HL-60 (cell line): Measurements from ENCODE around the gene MYB.

Source experiments
- DNase-seq, 2 experiments: peaks; one replicate each; pipeline ENCODE4 v3.0.0-alpha.2; 2010 to 2020; ENCODE audit warnings: low read depth in 1 of 2, low spot score in 1 of 2
- H3K27ac ChIP-seq: fragments of 250-450 bp; sonication (Bioruptor Pico); replicated peaks from 2 replicates; pipeline ENCODE4 v1.5.1; 2020; ENCODE audit warnings: mild to moderate bottlenecking, moderate library complexity
- H3K27me3 ChIP-seq: fragments of 250-450 bp; sonication (Bioruptor Pico); 2 replicates; pipeline ENCODE4 v1.5.1; 2021; ENCODE audit warnings: mild to moderate bottlenecking, moderate library complexity; ENCODE audit not compliant: insufficient read depth, poor library complexity, severe bottlenecking
- H3K4me3 ChIP-seq: replicated peaks from 2 replicates; pipeline ENCODE4 v1.5.1; 2011; ENCODE audit warnings: mild to moderate bottlenecking, control low read depth, low read length; ENCODE audit not compliant: insufficient read depth
- GABPA ChIP-seq: IDR thresholded peaks from 2 replicates; pipeline ENCODE4 v1.6.1; 2012; ENCODE audit warnings: low read depth
- POLR2AphosphoS5 ChIP-seq: IDR thresholded peaks from 2 replicates; pipeline ENCODE4 v1.6.1; 2012; ENCODE audit warnings: low read depth
- SPI1 ChIP-seq: IDR thresholded peaks from 2 replicates; pipeline ENCODE4 v1.6.1; 2012; ENCODE audit warnings: low read depth, mild to moderate bottlenecking, borderline replicate concordance
- TF ChIP-seq, protein P1 (sequence below): IDR thresholded peaks from 2 replicates; pipeline ENCODE4 v1.6.1; 2012; ENCODE audit warnings: low read depth; ENCODE audit not compliant: insufficient replicate concordance
- TF ChIP-seq, protein P2 (sequence below): IDR thresholded peaks from one replicate; pipeline ENCODE4 v1.5.1; 2011; ENCODE audit warnings: low read length, control low read depth, inconsistent platforms; ENCODE audit not compliant: insufficient read depth

Gene MYB

DNA sequence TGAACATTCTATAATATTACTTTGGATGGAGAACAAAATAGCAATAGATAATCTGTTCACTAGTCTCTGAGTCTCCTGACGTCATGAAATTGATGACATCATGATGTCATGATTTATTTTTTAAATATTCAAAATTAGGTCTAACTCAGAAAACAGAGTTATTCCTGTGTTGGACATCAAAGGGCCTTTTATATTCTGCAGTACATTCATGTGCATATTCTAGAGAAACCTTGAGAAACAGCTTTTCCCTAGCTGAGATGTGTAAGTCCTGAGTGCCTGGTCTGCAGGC lies 53.3 kb downstream of the MYB start:
- no peak overlapping the region for H3K4me3 ChIP-seq
- no peaks in the 10 kb centered on the region for H3K27me3 ChIP-seq
- TF ChIP-seq, protein P1, sequence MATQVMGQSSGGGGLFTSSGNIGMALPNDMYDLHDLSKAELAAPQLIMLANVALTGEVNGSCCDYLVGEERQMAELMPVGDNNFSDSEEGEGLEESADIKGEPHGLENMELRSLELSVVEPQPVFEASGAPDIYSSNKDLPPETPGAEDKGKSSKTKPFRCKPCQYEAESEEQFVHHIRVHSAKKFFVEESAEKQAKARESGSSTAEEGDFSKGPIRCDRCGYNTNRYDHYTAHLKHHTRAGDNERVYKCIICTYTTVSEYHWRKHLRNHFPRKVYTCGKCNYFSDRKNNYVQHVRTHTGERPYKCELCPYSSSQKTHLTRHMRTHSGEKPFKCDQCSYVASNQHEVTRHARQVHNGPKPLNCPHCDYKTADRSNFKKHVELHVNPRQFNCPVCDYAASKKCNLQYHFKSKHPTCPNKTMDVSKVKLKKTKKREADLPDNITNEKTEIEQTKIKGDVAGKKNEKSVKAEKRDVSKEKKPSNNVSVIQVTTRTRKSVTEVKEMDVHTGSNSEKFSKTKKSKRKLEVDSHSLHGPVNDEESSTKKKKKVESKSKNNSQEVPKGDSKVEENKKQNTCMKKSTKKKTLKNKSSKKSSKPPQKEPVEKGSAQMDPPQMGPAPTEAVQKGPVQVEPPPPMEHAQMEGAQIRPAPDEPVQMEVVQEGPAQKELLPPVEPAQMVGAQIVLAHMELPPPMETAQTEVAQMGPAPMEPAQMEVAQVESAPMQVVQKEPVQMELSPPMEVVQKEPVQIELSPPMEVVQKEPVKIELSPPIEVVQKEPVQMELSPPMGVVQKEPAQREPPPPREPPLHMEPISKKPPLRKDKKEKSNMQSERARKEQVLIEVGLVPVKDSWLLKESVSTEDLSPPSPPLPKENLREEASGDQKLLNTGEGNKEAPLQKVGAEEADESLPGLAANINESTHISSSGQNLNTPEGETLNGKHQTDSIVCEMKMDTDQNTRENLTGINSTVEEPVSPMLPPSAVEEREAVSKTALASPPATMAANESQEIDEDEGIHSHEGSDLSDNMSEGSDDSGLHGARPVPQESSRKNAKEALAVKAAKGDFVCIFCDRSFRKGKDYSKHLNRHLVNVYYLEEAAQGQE, result no peak
- TF ChIP-seq SPI1 (no peak), POLR2AphosphoS5 (no peak), GABPA (no peak)
- TF ChIP-seq, protein P2, sequence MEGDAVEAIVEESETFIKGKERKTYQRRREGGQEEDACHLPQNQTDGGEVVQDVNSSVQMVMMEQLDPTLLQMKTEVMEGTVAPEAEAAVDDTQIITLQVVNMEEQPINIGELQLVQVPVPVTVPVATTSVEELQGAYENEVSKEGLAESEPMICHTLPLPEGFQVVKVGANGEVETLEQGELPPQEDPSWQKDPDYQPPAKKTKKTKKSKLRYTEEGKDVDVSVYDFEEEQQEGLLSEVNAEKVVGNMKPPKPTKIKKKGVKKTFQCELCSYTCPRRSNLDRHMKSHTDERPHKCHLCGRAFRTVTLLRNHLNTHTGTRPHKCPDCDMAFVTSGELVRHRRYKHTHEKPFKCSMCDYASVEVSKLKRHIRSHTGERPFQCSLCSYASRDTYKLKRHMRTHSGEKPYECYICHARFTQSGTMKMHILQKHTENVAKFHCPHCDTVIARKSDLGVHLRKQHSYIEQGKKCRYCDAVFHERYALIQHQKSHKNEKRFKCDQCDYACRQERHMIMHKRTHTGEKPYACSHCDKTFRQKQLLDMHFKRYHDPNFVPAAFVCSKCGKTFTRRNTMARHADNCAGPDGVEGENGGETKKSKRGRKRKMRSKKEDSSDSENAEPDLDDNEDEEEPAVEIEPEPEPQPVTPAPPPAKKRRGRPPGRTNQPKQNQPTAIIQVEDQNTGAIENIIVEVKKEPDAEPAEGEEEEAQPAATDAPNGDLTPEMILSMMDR, result no peak
- H3K27ac ChIP-seq, result no peak overlapping the region
- no peak for DNase-seq

DNA sequence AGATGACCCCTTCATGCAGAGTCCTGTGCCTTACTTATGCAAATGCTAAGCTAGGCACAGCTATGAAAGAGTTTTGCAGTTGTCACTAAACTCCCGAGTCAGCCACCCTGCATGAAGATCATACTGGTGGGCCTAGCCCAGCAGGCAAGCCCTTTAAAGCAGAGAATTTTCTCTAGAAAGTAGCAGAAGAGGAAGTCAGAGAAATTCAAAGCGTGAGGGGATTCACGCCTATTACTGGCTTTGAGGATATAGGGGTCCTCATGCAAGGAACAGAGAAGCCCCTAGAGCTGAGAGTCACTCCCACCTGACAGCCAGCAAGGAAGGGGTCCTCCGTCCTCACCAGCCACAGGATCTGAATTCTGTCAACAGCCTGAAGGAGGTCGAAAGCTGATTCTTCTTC lies 54.6 kb downstream of the MYB start:
- H3K4me3 ChIP-seq, result no peak overlapping the region
- TF ChIP-seq GABPA (no peak), SPI1 (peak; percentile 55; the same call in 1 of the 2 replicates)

DNA sequence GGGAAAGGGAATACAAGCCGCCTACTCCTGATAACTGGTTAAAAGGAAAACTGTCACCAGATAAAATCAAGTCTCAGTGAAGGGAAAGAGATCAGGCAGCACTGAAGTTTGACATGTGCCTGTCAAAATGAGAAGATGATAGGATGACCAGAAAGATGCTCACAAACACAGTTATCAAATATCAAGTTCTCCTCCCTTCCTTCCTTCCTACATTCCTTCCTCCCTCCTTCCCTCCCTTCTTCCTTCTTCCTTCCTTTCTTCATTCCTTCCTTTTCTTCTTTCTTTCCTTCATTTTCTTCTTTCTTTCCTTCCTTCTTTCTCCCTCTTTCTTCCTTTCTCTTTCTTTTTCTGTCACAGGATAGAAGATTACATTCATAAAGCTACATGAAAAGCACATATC lies 55.2 kb downstream of the MYB start:
- no peak overlapping the region for H3K4me3 ChIP-seq
- no peak overlapping the region for H3K27ac ChIP-seq
- DNase-seq, result no peak
- TF ChIP-seq, protein P2, result no peak
- TF ChIP-seq SPI1, result no peak
- TF ChIP-seq POLR2AphosphoS5, result no peak
- TF ChIP-seq, protein P1, result no peak
- TF ChIP-seq GABPA, result no peak
- no peaks in the 10 kb centered on the region for H3K27me3 ChIP-seq

More for the DNA sequence above, 54.6 kb downstream of the MYB start:
- Histone ChIP-seq H3K27ac (no peak overlapping the region), H3K27me3 (no peaks in the 10 kb centered on the region)
- no peak for DNase-seq

DNA sequence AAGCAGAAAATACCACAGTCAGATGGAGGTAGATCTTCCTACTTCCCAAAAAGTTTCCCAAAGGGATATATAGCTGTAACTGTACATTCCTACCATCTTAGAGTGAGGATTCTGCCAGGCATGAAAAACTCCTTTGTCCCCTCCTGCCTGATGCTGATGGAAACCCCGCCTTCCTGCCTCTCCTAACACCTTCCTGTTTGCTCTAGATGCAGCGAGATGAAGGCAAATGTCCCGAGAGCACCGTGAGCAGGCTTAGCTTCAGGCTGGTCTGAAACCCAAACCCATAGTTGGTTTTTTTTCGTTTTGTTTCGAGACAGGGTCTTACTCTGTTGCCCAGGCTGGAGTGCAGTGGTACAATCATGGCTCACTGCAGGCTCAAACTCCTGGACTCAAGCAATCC lies 55.6 kb downstream of the MYB start:
- DNase-seq, result no peak
- H3K4me3 ChIP-seq, result no peak overlapping the region
- no peaks in the 10 kb centered on the region for H3K27me3 ChIP-seq
- TF ChIP-seq POLR2AphosphoS5 (no peak), SPI1 (no peak), GABPA (no peak)
- TF ChIP-seq, protein P1, result no peak
- TF ChIP-seq, protein P2, result no peak
- H3K27ac ChIP-seq, result no peak overlapping the region
